GM10266 (cell line): ENCODE results near the gene EME2.

Experiments
- DNase-seq: peaks from one replicate; pipeline ENCODE4 v3.0.0; 2012; ENCODE audit errors: extremely low spot score
- TF ChIP-seq, protein P1 (sequence below): IDR thresholded peaks from 2 replicates; pipeline ENCODE4 v1.5.1; 2012; ENCODE audit warnings: mild to moderate bottlenecking, low read depth; ENCODE audit not compliant: control insufficient read depth, insufficient read depth; ENCODE audit errors: missing control alignments

EME2 gene

GRCh38 chr16:1772362-1772907 is at the start of gene EME2:
Gene EME2, plus strand, starts transcription at chr16:1772810. Its CDS starts 418 bp downstream, at chr16:1773228.
- TF ChIP-seq, protein P1, sequence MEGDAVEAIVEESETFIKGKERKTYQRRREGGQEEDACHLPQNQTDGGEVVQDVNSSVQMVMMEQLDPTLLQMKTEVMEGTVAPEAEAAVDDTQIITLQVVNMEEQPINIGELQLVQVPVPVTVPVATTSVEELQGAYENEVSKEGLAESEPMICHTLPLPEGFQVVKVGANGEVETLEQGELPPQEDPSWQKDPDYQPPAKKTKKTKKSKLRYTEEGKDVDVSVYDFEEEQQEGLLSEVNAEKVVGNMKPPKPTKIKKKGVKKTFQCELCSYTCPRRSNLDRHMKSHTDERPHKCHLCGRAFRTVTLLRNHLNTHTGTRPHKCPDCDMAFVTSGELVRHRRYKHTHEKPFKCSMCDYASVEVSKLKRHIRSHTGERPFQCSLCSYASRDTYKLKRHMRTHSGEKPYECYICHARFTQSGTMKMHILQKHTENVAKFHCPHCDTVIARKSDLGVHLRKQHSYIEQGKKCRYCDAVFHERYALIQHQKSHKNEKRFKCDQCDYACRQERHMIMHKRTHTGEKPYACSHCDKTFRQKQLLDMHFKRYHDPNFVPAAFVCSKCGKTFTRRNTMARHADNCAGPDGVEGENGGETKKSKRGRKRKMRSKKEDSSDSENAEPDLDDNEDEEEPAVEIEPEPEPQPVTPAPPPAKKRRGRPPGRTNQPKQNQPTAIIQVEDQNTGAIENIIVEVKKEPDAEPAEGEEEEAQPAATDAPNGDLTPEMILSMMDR = no peak
- DNase-seq = no peak

DNA sequence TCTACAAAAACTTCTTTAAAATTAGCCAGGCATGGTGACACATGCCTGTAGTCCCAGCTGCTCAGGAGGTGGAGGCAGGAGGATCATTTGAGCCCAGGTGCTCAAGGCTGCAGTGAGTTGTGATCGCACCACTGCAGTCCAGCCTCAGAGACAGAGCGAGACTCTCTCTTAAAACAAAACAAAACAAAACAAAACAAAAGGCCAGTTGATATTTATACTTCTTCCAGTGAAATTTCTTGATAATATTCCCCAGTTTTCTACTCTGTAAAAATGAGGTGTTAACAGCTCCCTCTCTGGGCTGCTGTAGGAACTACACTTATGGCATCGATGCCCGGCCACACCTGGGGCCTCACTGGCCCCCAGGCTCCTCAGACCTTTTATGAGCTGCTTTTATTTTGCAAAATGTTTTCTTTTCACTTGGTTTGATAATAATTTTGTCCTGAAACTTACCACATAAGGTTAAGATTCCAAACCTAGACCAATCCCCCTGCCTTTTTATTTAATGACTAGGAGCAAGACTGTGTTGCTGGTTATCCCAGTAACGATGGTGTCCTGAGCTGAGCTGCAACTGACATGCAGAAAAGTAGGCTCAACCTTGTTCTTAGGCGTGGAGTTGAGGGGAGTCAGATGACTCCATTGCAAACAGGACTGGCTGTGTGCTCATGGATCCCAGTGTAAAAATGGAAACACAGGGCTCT is 49.0 kb upstream of the EME2 start:
- peak; percentile 71 for DNase-seq
- TF ChIP-seq, protein P1 = peak; percentile 75

DNA sequence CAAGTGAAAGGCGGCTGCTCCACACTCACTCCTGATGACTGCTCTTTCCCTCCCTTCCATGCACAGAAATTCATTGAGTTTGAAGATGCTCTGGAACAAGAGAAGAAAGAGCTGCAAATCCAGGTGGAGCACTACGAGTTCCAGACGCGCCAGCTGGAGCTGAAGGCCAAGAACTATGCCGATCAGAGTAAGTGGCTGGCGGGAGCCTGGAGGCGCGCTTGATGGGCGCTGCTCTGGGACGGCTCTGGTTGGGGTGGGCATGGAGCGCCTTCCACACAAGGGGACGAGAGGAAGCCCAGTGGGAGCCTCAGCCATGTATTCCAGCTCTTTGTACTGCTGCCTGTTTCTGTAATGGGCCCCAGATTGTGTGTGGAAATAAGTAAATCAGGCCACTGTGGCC is 48.1 kb upstream of the EME2 start:
- DNase-seq = no peak
- TF ChIP-seq, protein P1 = no peak

GRCh38 chr16:1726661-1727502 is 45.7 kb upstream of the EME2 start:
- TF ChIP-seq, protein P1 = no peak

DNA sequence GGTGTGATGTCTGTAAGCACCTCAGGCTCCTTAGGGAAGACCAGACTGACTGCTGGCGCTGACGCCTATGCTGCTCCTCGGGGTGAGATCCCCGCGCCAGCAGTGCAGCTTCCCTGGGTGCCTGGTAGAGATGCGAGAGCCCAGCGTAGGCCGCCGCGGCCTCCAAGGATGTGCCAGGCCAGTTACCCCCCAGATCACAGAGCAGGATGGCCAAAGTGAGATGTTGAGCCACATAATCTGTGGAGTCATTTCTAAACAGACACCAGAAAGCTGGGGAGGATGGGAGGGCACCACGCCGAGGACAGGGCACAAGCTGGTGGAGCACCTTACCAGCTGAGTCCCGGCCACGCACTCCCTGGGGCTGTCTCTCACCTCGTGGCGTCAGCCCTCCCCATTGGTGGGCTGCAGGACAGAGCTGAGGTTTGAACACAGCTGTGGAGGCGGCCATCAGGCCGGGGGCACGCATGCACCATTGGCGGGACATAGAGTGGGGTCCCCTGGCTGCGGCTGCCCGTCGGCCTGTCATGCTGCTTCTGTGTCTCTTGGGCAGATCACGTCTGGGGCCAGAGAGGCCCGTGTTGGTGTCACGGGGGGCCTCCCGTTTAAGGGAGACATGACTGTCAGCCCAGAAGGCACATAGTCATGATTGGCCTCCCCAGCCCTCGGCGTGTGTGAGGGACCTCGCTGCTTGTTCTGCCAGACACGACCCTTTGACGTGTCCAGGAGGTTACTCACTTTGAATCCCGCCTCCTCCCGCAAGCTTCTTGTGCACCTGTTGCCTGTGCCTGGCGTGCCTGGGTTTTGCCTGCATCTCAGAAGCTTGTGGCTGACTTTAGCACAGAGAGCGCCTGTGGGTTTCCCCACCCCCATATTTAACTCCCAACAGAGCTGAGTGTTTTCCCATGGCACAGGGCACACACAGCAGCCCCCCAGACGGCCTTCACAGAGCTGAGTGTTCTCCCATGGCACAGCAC is 44.7 kb upstream of the EME2 start:
- DNase-seq = no peak
- TF ChIP-seq, protein P1 = no peak

More at GRCh38 chr16:1726661-1727502, 45.7 kb upstream of the EME2 start:
- DNase-seq = no peak

DNA sequence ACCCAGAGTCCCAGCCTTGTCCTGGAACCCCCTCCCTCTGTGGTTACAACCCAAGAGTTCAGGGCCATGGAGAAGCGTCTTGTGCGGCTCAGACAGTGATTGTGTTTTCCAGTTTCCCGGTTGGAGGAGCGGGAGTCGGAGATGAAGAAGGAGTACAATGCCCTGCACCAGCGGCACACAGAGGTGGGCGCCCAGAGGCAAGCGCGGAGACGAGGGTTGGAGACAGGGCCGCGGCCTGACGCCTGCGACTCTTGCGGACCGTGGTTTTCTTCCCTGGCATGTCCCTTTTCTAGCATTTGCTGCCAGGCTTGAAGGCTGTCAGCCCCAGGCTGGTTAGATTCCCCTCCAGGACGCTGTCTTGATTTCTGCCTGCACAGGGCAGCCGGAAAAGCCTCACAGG is 43.6 kb upstream of the EME2 start:
- DNase-seq = no peak
- TF ChIP-seq, protein P1 = no peak
